ENCODE data around the gene CDH23.

The CDH23 gene

DNA sequence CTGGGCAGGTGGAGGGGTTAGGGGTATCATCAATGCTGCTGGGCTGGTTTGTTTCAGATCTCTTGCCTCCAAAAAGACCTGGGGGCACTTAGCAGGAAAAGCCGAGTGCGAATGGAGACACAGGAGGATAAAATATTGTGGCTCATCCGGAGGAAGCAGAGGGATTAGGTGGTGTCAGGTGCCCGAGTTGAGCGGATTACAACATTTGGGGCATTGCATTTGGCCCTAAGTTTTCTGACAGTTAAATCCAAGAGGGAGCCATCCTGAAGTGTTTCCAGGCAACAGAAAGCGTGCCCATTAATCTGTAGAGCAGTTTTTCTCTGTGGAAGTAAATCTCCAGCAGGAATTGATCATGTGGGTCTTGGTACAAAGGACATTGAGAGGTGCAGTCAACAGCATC, 85.9 kb downstream of the CDH23 start:
- no peak overlapping the region for H3K4me3 Mint-ChIP-seq
- DNase-seq, result no peak
- no peak overlapping the region for H3K27ac Mint-ChIP-seq
- H3K27me3 Mint-ChIP-seq, result peaks cover 10% of the 10 kb centered on the region
- no peak for ATAC-seq
- H3K9me3 Mint-ChIP-seq, result no peaks in the 10 kb centered on the region
- H3K4me1 Mint-ChIP-seq, result no peaks in the 10 kb centered on the region

GRCh38 chr10:71483135-71483534, 86.4 kb downstream of the CDH23 start:
- ATAC-seq (no peak), DNase-seq (no peak)
- Mint-ChIP-seq H3K4me1 (no peaks in the 10 kb centered on the region), H3K27me3 (peaks cover 10% of the 10 kb centered on the region), H3K4me3 (no peak overlapping the region), H3K27ac (no peak overlapping the region), H3K9me3 (peaks cover 0 to 2% of the 10 kb centered on the region in 2 donors)

DNA sequence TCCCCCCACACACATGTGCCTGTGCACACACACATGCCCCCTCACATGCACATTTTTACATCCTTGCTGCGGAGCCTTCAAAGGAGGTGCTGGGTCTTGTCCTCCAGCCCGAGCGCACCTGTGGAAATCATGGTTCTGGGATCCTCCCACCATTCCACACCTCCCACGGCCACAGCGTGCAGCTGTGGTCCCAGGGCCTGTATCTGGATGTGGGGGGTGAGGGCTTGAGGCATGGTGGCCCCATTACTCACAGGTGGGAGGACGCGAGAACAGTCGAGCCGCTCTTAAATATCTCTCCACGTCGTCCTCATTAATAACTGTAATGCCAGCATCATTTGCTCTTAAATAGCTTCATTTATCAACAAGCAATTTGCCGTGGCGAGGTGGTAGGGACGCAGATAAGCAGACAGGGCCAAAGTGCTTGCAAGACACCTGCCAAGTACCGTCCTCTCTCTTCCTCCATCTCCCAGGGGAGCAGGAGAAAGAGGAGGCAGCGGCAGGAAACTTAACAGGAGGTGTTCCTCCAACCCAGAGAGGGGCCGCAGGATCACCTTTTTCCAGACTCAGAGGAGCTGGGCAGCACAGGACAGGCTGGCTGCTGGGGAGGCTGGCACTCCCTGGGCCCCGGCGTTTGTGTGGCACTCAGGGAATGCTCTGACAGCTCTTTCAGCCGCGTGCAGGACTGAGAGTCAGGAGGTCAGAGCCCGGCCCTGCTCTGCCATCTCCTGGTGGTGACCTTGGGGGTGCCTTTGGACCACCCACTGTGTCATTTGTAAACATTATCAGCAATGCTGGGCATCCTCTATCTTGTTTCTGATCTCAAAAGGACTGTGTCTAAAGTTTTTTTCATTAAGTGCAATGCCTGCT, 87.4 kb downstream of the CDH23 start:
- ATAC-seq (no peak), DNase-seq (no peak)
- H3K27ac Mint-ChIP-seq, result no peak overlapping the region
- peaks cover 8 to 12% of the 10 kb centered on the region in 2 donors for H3K9me3 Mint-ChIP-seq
- H3K27me3 Mint-ChIP-seq, result peaks cover 10% of the 10 kb centered on the region
- no peaks in the 10 kb centered on the region for H3K4me1 Mint-ChIP-seq
- no peak overlapping the region for H3K4me3 Mint-ChIP-seq

GRCh38 chr10:71486484-71487114, 89.9 kb downstream of the CDH23 start:
- ATAC-seq (peak; percentile 58), DNase-seq (peak; percentile 34 to 35)
- Mint-ChIP-seq H3K4me3 (no peak overlapping the region), H3K4me1 (no peaks in the 10 kb centered on the region), H3K27ac (no peak overlapping the region), H3K27me3 (peaks cover 3% of the 10 kb centered on the region), H3K9me3 (peaks cover 17 to 21% of the 10 kb centered on the region in 2 donors)

- Mint-ChIP-seq H3K27me3 (peaks cover 6% of the 10 kb centered on the region), H3K4me1 (peaks cover 2% of the 10 kb centered on the region), H3K27ac (no peak overlapping the region), H3K4me3 (no peak overlapping the region), H3K9me3 (peaks cover 17 to 21% of the 10 kb centered on the region in 2 donors)
- DNase-seq (no peak), ATAC-seq (no peak)
Observed at GRCh38 chr10:71487726-71488125, 91.0 kb downstream of the CDH23 start.

GRCh38 chr10:71489077-71489476, 92.4 kb downstream of the CDH23 start:
- Mint-ChIP-seq H3K4me3 (no peak overlapping the region), H3K27ac (no peak overlapping the region), H3K4me1 (peaks cover 15% of the 10 kb centered on the region), H3K9me3 (peaks cover 17 to 21% of the 10 kb centered on the region in 2 donors), H3K27me3 (peaks cover 6% of the 10 kb centered on the region)
- ATAC-seq, result no peak
- no peak for DNase-seq

GRCh38 chr10:71492872-71493271, 96.2 kb downstream of the CDH23 start:
- H3K4me3 Mint-ChIP-seq, result no peak overlapping the region

GRCh38 chr10:71493741-71494140, 97.0 kb downstream of the CDH23 start:
- no peak for DNase-seq
- ATAC-seq, result peak; percentile 74
- no peak overlapping the region for H3K4me3 Mint-ChIP-seq
- H3K9me3 Mint-ChIP-seq, result peaks cover 9 to 17% of the 10 kb centered on the region in 2 donors
- H3K27me3 Mint-ChIP-seq, result peaks cover 6% of the 10 kb centered on the region
- no peak overlapping the region for H3K27ac Mint-ChIP-seq
- peaks cover 29% of the 10 kb centered on the region for H3K4me1 Mint-ChIP-seq

More at GRCh38 chr10:71492872-71493271, 96.2 kb downstream of the CDH23 start:
- Mint-ChIP-seq H3K4me1 (peaks cover 29% of the 10 kb centered on the region), H3K27me3 (peaks cover 6% of the 10 kb centered on the region), H3K9me3 (peaks cover 17 to 21% of the 10 kb centered on the region in 2 donors), H3K27ac (no peak overlapping the region)
- no peak for DNase-seq
- no peak for ATAC-seq

DNA sequence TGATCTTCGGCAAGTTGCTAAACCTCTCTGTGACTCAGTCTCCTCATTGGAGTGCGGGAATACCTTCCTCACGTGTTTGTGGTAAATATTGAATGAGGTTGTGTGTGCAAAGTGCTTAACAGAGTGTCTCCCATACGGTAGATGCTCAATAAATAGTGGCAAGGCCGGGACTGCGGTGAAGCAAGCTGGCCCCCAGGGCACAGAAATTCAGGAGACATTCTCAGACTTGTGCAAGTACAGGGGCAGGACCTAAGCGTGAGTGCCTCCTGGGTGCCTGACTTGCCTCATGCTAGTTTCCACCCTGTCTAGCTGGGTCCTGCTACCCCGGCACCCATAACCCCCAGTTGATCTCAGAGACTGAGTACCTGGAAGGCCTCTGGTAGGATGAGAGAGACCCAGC, 97.8 kb downstream of the CDH23 start:
- no peak for DNase-seq
- ATAC-seq, result no peak
- H3K4me3 Mint-ChIP-seq, result no peak overlapping the region
- H3K27me3 Mint-ChIP-seq, result peaks cover 6% of the 10 kb centered on the region
- H3K27ac Mint-ChIP-seq, result peak overlapping the region in 1 of 2 donors; percentile 50
- peaks cover 29% of the 10 kb centered on the region for H3K4me1 Mint-ChIP-seq
- peaks cover 2 to 9% of the 10 kb centered on the region in 2 donors for H3K9me3 Mint-ChIP-seq

DNA sequence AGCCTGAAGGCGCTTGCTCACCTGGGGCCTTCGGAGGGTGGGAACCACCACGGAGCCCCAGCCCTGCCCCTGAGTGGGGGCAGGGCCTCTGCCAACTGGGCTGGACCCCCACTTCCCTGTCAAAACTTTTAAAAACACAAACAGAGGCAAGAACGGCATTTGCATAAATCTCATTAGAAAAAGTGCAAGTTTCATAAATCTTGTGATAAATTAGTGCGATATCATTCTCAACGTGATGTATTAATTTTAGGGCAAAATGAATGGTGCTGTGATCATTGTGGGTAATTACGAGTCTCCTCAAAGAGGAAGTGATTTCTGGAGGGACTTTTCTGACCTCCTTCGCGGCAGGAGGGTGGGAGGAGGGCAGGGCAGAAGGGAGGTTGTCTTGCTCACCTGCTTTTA, 98.3 kb downstream of the CDH23 start:
- Mint-ChIP-seq H3K9me3 (peaks cover 0 to 4% of the 10 kb centered on the region in 2 donors), H3K27me3 (peaks cover 6% of the 10 kb centered on the region), H3K4me3 (no peak overlapping the region), H3K4me1 (peaks cover 29% of the 10 kb centered on the region), H3K27ac (peak overlapping the region in 1 of 2 donors; percentile 50)
- peak; percentile 63 for ATAC-seq
- DNase-seq, result no peak

DNA sequence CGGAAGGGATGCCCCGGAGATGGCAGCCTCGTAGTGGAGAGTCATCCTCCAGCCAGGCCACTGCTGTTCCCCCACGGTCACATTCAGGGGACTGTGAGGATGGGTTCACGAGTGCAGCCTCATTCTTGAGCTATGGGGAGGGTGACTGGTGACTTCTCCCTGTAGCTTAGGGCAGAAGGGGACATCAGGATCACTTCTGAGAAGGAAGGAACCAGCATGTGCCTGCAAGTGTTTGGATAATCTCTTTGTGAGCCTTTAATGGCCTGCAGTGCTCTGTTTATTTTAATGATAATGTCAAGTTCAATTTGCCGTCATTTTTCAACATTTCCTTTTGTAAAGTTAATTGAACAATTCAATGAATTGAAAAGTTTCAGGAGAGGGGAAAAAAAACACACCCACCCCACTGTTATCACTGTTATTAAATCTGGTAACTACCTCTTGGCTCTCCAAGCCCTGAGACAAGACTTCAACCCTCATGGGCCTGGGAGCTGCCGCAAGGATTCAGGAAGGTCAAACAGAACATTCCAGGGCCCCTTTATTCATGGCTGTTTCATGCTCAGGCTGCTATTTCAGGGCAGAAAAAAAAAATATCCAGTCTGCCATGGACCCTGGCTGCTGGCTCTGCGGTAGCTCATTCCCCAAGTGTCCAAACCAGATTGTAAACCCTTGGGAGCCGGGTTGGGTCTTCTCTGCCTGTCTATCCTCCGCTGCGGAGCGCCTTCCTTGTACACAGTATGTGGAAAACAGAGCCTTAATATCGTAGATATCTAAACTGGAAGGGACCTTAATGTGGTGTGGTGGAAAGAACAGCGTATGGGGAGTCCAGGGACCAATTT, 100.4 kb downstream of the CDH23 start:
- no peak overlapping the region for H3K27ac Mint-ChIP-seq
- H3K9me3 Mint-ChIP-seq, result no peaks in the 10 kb centered on the region
- H3K4me1 Mint-ChIP-seq, result peaks cover 29% of the 10 kb centered on the region
- DNase-seq (no peak), ATAC-seq (no peak)
- no peak overlapping the region for H3K4me3 Mint-ChIP-seq
- no peaks in the 10 kb centered on the region for H3K27me3 Mint-ChIP-seq

GRCh38 chr10:71497763-71498326, 101.1 kb downstream of the CDH23 start:
- DNase-seq (no peak), ATAC-seq (no peak)
- Mint-ChIP-seq H3K4me1 (peaks cover 26% of the 10 kb centered on the region), H3K27ac (no peak overlapping the region), H3K9me3 (no peaks in the 10 kb centered on the region), H3K27me3 (no peaks in the 10 kb centered on the region), H3K4me3 (no peak overlapping the region)

GRCh38 chr10:71501402-71501801, 104.7 kb downstream of the CDH23 start:
- H3K27me3 Mint-ChIP-seq, result no peaks in the 10 kb centered on the region
- no peaks in the 10 kb centered on the region for H3K4me1 Mint-ChIP-seq
- no peak overlapping the region for H3K4me3 Mint-ChIP-seq
- H3K9me3 Mint-ChIP-seq, result no peaks in the 10 kb centered on the region
- H3K27ac Mint-ChIP-seq, result no peak overlapping the region
- DNase-seq, result no peak
- no peak for ATAC-seq

DNA sequence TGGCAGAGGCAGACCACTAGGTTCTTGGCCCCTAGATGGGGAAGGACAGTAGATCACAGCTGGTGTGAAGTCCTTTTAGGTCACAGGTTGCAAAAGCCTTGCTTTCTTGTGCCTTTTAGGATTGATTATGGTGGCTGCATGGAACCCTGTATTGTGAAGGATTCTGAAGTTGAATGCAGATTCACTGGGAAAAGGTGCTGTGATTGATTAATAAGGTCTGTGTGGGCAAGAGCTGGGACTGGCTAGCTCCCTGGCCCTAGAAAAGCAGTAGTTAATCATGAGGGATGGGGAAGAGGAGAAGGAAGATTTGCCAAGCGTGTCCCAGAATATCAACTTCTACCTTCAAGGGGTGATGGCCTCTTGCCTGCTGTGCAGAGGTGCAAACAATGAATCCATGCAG, 105.5 kb downstream of the CDH23 start:
- H3K9me3 Mint-ChIP-seq, result no peaks in the 10 kb centered on the region
- no peaks in the 10 kb centered on the region for H3K4me1 Mint-ChIP-seq
- ATAC-seq (no peak), DNase-seq (no peak)
- no peak overlapping the region for H3K4me3 Mint-ChIP-seq
- no peak overlapping the region for H3K27ac Mint-ChIP-seq
- H3K27me3 Mint-ChIP-seq, result no peaks in the 10 kb centered on the region

- DNase-seq, result no peak
- no peaks in the 10 kb centered on the region for H3K9me3 Mint-ChIP-seq
- H3K27ac Mint-ChIP-seq, result no peak overlapping the region
- ATAC-seq, result no peak
- H3K4me1 Mint-ChIP-seq, result no peaks in the 10 kb centered on the region
- H3K4me3 Mint-ChIP-seq, result no peak overlapping the region
- no peaks in the 10 kb centered on the region for H3K27me3 Mint-ChIP-seq
Observed at GRCh38 chr10:71502851-71503250, 106.1 kb downstream of the CDH23 start.

Data from stimulated activated naive CD8-positive, alpha-beta T cell treated with anti-CD3 and anti-CD28 coated beads, Interleukin-15, amount 100 ng/mL, for 72 hours (primary cell).